Immature natural killer cell (primary cell): ENCODE results near the gene CYBA. TPM values are rescaled to one million over a fixed set of nuclear protein-coding genes. Genes with fewer than 3 reads are reported as not detected.

ENCODE experiments used
- DNase-seq, 3 donors: peaks; one replicate each; pipeline ENCODE4 v3.0.0; 2022; ENCODE audit warnings: mixed read lengths in 1 of 3
- H3K27ac Mint-ChIP-seq, 6 donors: one replicate each; pipeline ENCODE4 v1.8.0; 2020; ENCODE audit warnings: mixed read lengths in 6 of 6, mild to moderate bottlenecking in 5 of 6, inconsistent platforms in 4 of 6, moderate library complexity in 3 of 6
- H3K27me3 Mint-ChIP-seq, 3 donors: one replicate each; pipeline ENCODE4 v1.8.0; 2020 to 2021; ENCODE audit warnings: low read depth in 3 of 3, mild to moderate bottlenecking in 3 of 3, mixed read lengths in 3 of 3, moderate library complexity in 3 of 3, inconsistent platforms in 1 of 3
- H3K36me3 Mint-ChIP-seq, 3 donors: one replicate each; pipeline ENCODE4 v1.8.0; 2020; ENCODE audit warnings: mixed read lengths in 3 of 3, inconsistent platforms in 2 of 3, mild to moderate bottlenecking in 2 of 3
- H3K4me1 Mint-ChIP-seq, 2 donors: one replicate each; pipeline ENCODE4 v1.8.0; 2020; ENCODE audit warnings: inconsistent platforms in 2 of 2, mild to moderate bottlenecking in 2 of 2, mixed read lengths in 2 of 2, moderate library complexity in 1 of 2
- H3K4me3 Mint-ChIP-seq, 5 donors: one replicate each; pipeline ENCODE4 v1.8.0; 2020; ENCODE audit warnings: mild to moderate bottlenecking in 5 of 5, mixed read lengths in 5 of 5, inconsistent platforms in 3 of 5, moderate library complexity in 3 of 5
- H3K9me3 Mint-ChIP-seq, 6 donors: one replicate each; pipeline ENCODE4 v1.8.0; 2020; ENCODE audit warnings: mild to moderate bottlenecking in 6 of 6, mixed read lengths in 6 of 6, inconsistent platforms in 4 of 6, moderate library complexity in 3 of 6
- polyA plus RNA-seq, 3 donors: library from polyadenylated mRNA; unstranded; fragments of 300-500 nt; fragmentation: Illumina TruSeq; gene quantifications; one replicate each; pipeline ENCODE4 v1.2.3, GENCODE V29; 2021

CYBA gene
- polyA plus RNA-seq, 3 donors from 2014 or later: 2,079 to 2,787 (median 2,690) TPM

DNA sequence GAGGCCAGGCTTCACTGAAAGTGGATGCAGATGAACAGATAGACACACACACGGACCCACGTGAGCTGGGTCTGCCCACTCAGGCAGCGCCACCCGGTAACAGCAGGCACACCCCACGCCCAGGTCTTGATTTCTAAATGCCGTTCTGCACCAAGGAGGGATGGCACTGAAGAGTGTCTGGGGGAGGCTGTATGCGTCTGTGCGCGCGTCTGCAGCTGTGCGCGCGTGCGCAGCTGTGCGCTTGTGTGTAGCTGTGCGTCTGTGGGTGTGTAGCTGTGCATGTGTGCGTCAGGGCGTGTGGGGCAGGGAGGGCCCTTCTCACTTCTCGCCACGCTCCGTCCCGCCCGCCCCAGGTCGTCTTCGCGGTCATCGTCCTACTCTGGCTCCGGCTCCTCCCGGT is 28.0 kb downstream of the CYBA start:
- H3K9me3 Mint-ChIP-seq: no peaks in the 10 kb centered on the region
- H3K4me3 Mint-ChIP-seq: peak overlapping the region in 1 of 5 donors; percentile 66
- no peak for DNase-seq
- peaks cover 3 to 28% (median 9%) of the 10 kb centered on the region in 3 donors for H3K36me3 Mint-ChIP-seq
- peaks cover 32 to 41% of the 10 kb centered on the region in 2 donors for H3K4me1 Mint-ChIP-seq
- peaks cover 17 to 25% (median 20%) of the 10 kb centered on the region in 3 donors for H3K27me3 Mint-ChIP-seq
- peak overlapping the region in 5 of 6 donors; percentile 61 to 99 (median 82) for H3K27ac Mint-ChIP-seq

DNA sequence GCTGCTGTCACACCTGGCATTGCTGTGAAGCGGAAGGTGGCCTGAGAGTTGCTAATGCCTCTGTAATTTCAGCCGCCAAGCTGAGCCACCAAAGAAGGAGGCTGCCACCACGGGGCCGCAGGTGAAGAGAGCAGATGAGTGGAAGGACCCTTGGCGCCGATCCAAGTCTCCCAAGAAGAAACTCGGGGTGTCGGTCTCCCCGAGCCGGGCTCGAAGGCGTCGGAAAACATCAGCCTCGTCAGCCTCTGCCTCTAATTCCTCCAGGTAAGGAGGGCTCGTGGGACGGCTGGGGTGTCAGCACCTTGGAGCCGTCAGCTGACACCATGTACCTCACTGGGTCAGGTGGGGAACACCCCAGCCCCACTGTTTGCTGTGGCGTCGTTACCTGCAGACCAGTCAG is 28.7 kb downstream of the CYBA start:
- Mint-ChIP-seq H3K4me3 (no peak overlapping the region), H3K27me3 (peaks cover 17 to 25% (median 20%) of the 10 kb centered on the region in 3 donors), H3K4me1 (peaks cover 37 to 44% of the 10 kb centered on the region in 2 donors), H3K9me3 (no peaks in the 10 kb centered on the region), H3K27ac (peak overlapping the region; percentile 75 to 100 (median 99)), H3K36me3 (peaks cover 3 to 24% (median 9%) of the 10 kb centered on the region in 3 donors)
- no peak for DNase-seq

DNA sequence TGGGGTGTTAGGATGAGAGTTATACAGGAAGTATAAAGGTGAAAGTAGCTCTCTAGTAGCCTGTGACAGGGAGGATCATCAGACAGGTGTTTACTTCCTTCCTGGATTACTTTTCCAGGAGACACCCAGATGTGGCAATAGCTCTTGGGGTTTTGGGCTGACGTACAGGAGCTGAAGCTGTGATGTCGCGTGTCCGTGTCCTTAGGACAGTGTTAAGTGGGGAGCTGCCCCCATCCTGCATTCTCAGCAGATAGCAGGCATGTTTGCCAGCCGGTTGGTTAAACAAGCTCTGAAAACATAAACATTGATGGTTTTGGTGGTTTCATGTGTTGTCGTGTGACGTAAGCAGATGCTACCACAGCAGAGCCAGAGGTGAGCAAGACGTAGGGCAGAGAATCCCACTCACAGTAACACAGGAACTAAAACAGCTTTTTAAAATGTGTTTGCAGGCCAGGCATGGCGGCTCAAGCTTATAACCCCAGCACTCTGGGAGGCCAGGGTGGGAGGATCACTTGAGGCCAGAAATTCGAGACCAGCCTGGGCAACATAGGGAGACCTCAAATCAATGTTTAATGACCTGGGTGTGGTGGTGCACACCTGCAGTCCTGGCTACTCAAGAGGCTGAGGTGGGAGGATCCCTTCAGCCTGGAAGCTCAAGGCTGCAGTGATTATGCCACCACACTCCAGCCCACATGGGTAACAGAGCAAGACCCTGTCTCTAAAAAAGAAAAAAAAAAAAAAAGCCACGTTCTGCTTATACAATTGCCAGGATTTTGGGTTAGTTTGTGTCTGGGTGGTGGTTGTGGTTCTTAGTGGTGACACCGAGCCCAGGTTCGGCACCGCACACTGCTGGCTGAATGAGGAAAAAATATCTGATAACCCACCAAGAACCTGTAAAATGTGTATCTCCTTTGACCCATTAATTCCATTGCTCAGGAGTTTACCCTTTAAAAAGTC is 30.7 kb downstream of the CYBA start:
- peak; percentile 96 to 97 (median 97) for DNase-seq
- peaks cover 17 to 29% (median 20%) of the 10 kb centered on the region in 3 donors for H3K27me3 Mint-ChIP-seq
- peaks cover 40 to 47% of the 10 kb centered on the region in 2 donors for H3K4me1 Mint-ChIP-seq
- peak overlapping the region; percentile 94 to 100 (median 99) for H3K27ac Mint-ChIP-seq
- H3K36me3 Mint-ChIP-seq: peaks cover 0 to 14% (median 3%) of the 10 kb centered on the region in 3 donors
- no peaks in the 10 kb centered on the region for H3K9me3 Mint-ChIP-seq
- peak overlapping the region; percentile 56 to 82 (median 72) for H3K4me3 Mint-ChIP-seq

- DNase-seq: no peak
- Mint-ChIP-seq H3K27me3 (peaks cover 17 to 31% (median 20%) of the 10 kb centered on the region in 3 donors), H3K36me3 (peaks cover 0 to 19% (median 7%) of the 10 kb centered on the region in 3 donors), H3K27ac (peak overlapping the region; percentile 94 to 100 (median 99)), H3K4me3 (peak overlapping the region; percentile 56 to 82 (median 72)), H3K4me1 (peaks cover 40 to 47% of the 10 kb centered on the region in 2 donors), H3K9me3 (no peaks in the 10 kb centered on the region)
These were observed 31.7 kb downstream of the CYBA start for GRCh38 chr16:88618956-88619667.

DNA sequence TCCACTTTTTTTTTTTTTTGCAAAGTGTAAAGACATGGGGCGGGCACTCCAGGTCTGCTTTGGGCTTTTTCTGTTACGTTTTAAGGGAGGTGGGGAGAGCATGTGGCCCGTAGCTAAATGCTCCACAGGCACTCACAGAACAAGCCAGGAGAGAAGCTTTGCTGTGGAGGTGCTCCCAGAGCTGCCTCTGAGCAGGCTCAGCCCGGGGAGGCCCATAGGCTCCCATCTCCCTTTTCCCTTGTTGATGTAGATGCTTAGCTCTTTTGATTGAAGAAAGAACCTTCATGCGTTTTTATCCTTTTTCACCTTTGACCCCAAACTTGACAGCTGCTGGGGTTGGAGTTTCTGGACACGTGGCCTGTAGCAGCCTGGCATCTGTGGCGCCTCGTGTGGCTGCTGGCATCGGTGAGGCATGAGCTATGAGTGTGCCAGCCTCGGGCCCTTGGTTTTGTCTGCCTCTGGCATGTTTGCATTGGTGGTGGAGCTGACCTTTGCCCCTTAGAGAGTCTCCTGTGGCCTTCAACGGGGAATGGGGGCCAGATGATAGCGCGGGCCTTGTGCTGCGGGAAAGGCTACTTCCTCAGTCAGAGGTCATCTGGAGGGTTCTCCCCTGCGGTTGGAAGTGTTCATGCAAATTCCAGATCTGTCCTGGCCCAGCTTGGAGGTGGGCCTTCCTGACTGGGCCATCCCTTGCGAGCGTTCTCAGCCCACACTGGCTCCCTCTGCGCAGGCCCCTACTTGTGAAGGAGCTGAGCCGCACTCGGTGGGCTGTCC is 32.5 kb downstream of the CYBA start:
- Mint-ChIP-seq H3K4me1 (peaks cover 44 to 49% of the 10 kb centered on the region in 2 donors), H3K36me3 (peaks cover 0 to 17% (median 13%) of the 10 kb centered on the region in 3 donors), H3K9me3 (no peaks in the 10 kb centered on the region), H3K27me3 (peaks cover 17 to 31% (median 18%) of the 10 kb centered on the region in 3 donors), H3K4me3 (peak overlapping the region in 1 of 5 donors; percentile 82), H3K27ac (peak overlapping the region; percentile 94 to 100 (median 99))
- no peak for DNase-seq

DNA sequence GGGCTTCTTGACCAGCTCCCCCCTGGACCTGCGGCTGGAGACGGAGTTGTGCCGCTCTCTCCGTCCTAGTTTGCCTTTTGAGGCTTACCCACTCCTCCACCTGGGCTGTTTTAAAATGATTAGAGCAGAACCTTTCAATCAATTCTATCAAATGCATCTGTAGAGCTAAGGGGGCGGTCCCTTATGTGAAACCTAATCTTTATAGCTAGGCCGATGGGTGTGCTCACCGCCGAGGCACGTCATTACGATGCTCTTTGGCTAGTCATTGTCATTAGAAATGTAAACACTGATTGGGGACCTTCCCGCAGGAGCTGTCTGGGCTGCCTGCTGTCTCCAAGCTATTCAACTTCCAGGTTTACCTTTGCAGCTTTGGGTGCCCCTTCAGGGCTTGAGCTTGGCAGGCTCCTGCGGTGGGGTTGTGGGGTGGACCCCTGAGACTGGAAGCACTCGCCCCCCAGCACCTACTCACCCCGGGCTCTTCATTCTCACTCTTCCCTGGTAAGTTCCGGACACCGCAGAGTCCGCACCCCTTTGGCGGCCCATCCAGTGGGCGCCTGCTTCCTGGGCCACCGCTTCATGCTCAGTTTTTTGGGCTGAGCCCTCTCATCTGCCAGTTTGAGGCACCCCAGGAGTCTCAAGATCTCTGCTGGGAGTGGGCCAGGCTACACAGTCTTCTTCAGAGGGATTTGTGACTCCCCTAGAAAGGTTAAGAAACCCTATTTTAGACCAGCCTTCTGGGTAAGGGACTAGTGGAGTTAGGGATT is 33.4 kb downstream of the CYBA start:
- Mint-ChIP-seq H3K27ac (peak overlapping the region; percentile 94 to 100 (median 99)), H3K36me3 (peaks cover 0 to 19% (median 13%) of the 10 kb centered on the region in 3 donors), H3K9me3 (no peaks in the 10 kb centered on the region), H3K4me1 (peaks cover 46 to 47% of the 10 kb centered on the region in 2 donors), H3K27me3 (peaks cover 17 to 32% (median 18%) of the 10 kb centered on the region in 3 donors), H3K4me3 (no peak overlapping the region)
- DNase-seq: no peak

GRCh38 chr16:88616736-88617135 is 34.1 kb downstream of the CYBA start:
- no peak for DNase-seq
- peaks cover 44 to 47% of the 10 kb centered on the region in 2 donors for H3K4me1 Mint-ChIP-seq
- peaks cover 15 to 32% (median 18%) of the 10 kb centered on the region in 3 donors for H3K27me3 Mint-ChIP-seq
- H3K4me3 Mint-ChIP-seq: no peak overlapping the region
- no peaks in the 10 kb centered on the region for H3K9me3 Mint-ChIP-seq
- H3K36me3 Mint-ChIP-seq: peaks cover 0 to 19% (median 13%) of the 10 kb centered on the region in 3 donors
- peak overlapping the region; percentile 94 to 100 (median 99) for H3K27ac Mint-ChIP-seq

GRCh38 chr16:88616320-88616719 is 34.5 kb downstream of the CYBA start:
- Mint-ChIP-seq H3K36me3 (peaks cover 0 to 19% (median 13%) of the 10 kb centered on the region in 3 donors), H3K4me1 (peaks cover 40 to 47% of the 10 kb centered on the region in 2 donors), H3K9me3 (no peaks in the 10 kb centered on the region), H3K27ac (peak overlapping the region; percentile 68 to 100 (median 99)), H3K27me3 (peaks cover 13 to 32% (median 18%) of the 10 kb centered on the region in 3 donors), H3K4me3 (no peak overlapping the region)
- no peak for DNase-seq

- Mint-ChIP-seq H3K36me3 (peaks cover 6 to 28% (median 18%) of the 10 kb centered on the region in 3 donors), H3K4me3 (no peak overlapping the region)
These were observed 35.9 kb downstream of the CYBA start for GRCh38 chr16:88614818-88615580.

GRCh38 chr16:88613911-88614817 is 36.7 kb downstream of the CYBA start:
- Mint-ChIP-seq H3K27me3 (peaks cover 2 to 16% (median 3%) of the 10 kb centered on the region in 3 donors), H3K27ac (peak overlapping the region; percentile 55 to 85 (median 80)), H3K36me3 (peaks cover 6 to 27% (median 20%) of the 10 kb centered on the region in 3 donors), H3K9me3 (no peaks in the 10 kb centered on the region), H3K4me3 (no peak overlapping the region), H3K4me1 (peaks cover 24 to 28% of the 10 kb centered on the region in 2 donors)
- no peak for DNase-seq

More at GRCh38 chr16:88614818-88615580, 35.9 kb downstream of the CYBA start:
- H3K27me3 Mint-ChIP-seq: peaks cover 4 to 22% (median 8%) of the 10 kb centered on the region in 3 donors
- no peak for DNase-seq
- peaks cover 32 to 37% of the 10 kb centered on the region in 2 donors for H3K4me1 Mint-ChIP-seq
- H3K27ac Mint-ChIP-seq: peak overlapping the region; percentile 35 to 99 (median 76)
- no peaks in the 10 kb centered on the region for H3K9me3 Mint-ChIP-seq

DNA sequence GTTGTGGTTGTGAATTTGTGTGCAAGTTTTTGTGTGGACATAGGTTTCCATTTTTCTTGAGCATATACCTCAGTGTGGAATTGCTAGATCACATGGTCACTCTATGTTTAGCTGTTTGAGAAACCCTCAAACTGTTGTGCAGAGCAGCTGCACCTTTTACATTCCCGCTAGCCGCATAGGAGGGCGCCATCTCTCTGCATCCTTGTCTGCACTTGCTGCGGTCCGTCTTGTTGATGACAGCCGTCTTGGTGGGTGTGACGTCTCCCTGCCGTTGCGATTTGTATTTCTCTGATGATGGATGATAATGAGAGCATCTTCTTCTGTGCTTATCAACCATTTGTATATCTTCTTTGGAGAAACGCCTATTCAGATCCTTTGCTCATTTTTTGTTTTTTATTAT is 37.6 kb downstream of the CYBA start:
- peak overlapping the region in 4 of 6 donors; percentile 24 to 75 (median 52) for H3K27ac Mint-ChIP-seq
- peaks cover 17 to 20% of the 10 kb centered on the region in 2 donors for H3K4me1 Mint-ChIP-seq
- no peaks in the 10 kb centered on the region for H3K9me3 Mint-ChIP-seq
- peaks cover 0 to 9% (median 2%) of the 10 kb centered on the region in 3 donors for H3K27me3 Mint-ChIP-seq
- DNase-seq: no peak
- H3K4me3 Mint-ChIP-seq: no peak overlapping the region
- peaks cover 6 to 27% (median 20%) of the 10 kb centered on the region in 3 donors for H3K36me3 Mint-ChIP-seq
